CD4-positive, alpha-beta T cell treated with Interleukin-15 for 4 hours (primary cell): ENCODE results near the gene TMIGD3.

Source experiments
- DNase-seq: peaks from one replicate; pipeline ENCODE4 v3.0.0-alpha.2; 2020; ENCODE audit warnings: low spot score

TMIGD3 gene

DNA sequence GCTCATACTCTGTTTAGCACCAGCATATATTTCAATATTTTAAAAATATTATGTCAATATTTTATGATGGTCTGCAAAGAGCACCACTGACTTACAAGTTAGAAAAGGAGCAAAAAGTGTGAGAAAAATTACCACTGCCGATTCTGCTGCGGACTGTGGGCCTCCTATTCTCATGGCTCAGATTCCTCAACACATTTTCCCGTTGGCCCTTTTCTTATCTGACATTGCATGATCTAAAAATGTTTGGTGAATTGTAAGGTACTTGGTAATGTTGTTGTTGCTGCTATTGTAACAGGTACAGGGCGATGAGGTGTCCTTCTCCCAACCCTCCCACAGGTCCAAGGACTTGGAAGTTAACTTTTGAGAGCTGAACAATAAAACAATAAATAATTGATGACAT is 28.9 kb downstream of the TMIGD3 start:
- no peak for DNase-seq

DNA sequence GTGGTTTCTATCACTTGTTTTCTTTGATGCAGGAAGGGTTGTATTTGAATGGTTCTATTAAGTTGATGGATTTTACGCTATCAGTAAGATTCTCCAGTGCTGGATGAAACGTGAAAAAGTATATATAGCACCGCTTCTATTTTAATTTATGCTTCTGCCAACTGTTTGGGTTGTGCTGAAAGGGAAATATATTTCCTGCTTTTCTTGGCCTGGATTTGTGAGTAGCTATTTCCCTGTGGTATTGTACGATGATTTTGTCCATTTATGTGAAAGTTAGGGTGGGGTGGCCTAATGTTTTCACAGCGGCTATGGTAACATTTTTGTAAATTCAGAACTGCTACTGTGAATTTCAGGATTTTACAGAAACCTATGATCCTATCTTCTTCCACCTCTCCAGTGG is 29.3 kb downstream of the TMIGD3 start:
- DNase-seq, result no peak

DNA sequence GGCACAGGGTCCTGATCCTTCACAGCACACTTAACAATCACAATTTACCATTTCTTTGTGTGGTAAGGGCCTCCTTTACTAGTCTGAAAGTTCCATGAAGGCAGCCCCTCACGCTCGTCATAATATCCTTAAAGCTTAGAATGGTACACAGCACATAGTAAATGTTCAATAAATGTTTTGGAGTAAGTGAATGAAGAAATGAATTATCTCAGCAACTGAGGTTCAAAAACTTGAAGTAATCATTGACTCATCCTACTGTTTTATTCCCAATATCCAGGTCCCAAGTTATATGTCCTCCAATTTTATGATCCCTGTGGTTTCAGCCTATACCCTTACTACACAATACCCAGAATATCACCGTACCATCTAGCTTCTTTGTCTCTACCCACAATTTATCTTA is 31.9 kb downstream of the TMIGD3 start:
- DNase-seq, result no peak

DNA sequence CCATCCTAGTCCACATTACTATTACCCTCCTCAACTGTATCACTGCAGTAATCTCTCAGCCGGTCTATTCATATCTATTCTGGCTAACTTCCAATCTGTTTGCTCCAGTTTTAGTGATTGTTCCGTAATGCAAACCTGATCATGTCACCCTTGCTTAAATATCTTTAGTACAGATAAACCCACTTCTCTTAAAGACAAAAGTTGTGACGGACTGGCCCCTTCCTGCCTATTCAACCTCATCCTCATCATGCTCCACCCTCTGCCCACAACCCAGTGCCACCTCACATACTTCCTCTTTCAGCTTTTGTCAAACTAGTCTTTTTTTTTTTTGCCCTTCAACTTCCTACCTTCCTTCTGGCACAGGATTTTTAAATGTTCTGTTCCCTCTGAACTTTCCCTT is 32.4 kb downstream of the TMIGD3 start:
- DNase-seq, result peak; percentile 78

DNA sequence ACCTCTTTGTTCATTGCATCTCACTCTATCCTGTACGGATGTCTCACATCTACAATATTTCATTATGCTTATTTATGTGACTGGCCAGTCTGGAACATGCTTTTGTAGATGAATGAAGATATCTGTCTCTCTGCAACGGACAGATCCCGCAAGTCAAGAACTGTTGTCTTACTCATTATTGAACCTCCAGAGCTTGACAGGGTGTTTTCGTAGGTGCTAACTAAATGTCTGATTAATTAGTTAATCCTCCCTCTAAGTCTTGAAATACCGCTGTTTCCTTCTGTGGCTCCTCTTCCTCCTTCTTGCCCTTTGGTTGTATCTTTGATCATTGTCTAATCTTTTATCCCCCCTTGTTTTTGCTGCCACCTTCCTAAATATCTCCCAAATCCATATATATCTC is 32.8 kb downstream of the TMIGD3 start:
- no peak for DNase-seq

DNA sequence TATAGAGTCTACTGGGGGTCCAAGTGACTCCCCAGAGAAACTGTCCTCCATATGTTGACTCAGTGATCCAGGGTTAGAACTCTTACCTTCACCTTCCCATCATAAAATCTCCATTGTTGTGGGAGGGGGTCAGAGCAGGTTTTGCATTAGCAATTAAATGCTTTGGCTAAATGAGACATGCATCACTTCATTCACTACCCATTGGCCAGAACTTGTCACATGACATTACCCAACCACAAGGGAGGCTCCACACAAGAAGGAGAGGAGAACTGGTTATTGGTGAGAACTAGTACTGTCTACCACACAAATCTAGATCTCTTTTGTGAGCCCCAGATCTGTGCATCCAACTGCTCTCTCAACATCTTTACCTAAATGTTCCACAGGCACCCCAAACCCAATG is 33.9 kb downstream of the TMIGD3 start:
- DNase-seq, result no peak

DNA sequence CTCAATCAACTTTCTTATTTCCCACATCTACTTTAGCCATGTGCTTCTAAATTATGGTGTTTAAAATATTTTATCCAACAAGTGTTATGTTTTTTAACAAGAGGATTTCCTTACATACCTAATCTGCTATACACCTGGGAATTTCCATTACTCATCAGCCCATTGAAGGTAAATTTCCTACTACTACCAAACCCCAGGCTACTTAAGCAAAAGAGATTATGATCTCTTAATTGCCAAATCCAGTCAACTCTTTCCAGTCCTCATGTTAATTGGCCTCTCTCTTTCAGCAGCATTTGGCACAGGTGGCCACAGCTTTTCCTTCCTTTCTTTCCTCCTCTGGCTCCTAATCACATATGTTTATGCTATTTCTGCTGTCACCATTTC is 34.7 kb downstream of the TMIGD3 start:
- DNase-seq, result no peak

DNA sequence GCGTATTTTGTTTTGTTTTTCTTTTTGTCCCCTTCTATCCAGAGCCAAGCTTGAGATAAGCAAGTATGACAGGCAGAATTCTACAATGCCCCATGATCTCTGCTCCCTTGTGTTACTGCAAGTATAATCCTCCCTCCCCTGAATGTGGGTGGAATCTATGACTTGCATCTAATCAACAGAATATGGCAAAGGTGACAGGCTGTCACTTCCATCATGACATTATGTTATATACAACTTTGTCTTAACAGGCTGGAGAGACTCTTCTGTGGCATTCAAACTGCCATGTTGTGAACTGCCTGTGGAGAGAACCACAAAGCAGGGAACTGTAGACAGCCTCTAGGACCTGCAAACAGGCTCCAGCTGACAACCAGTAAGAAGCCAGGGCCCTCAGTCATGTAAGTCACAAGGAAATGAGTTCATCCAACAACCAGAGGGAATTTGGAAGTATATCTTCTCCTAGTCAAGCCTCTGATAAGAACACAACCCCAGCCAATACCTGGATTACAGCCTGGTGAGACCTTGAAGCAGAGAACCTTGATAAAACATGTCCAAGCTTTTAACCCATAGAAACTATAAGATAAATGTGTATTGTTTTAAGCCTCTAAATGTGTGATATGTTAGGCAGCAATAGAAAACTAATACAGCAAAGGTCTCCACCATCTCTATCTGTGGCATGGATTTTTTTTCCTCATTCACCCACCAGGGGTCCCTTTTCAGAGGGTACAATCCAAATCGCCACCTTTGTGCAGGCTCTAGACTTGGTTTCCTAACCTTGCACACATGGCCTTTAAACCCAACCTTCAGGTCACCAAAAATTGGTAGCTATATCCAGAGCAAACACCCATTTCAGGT is 35.3 kb downstream of the TMIGD3 start:
- DNase-seq, result no peak

DNA sequence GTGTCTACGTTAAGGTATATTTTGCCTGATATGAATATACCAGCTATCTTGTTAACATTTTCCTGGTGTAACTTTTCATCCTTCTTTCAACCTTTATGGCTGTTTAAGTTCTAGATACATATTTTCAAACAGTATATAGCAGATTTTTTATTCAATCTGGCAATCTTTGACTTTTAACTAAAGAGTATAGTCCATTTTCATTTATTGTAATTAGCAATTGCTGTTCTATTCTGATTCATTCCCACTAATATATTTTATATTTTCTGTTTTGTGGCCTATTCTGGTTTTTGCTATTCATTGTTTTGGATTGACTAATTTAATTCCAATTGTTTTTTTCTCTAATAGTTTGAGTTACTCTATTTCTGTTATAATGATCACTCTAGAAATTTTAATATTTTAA is 37.0 kb downstream of the TMIGD3 start:
- no peak for DNase-seq

DNA sequence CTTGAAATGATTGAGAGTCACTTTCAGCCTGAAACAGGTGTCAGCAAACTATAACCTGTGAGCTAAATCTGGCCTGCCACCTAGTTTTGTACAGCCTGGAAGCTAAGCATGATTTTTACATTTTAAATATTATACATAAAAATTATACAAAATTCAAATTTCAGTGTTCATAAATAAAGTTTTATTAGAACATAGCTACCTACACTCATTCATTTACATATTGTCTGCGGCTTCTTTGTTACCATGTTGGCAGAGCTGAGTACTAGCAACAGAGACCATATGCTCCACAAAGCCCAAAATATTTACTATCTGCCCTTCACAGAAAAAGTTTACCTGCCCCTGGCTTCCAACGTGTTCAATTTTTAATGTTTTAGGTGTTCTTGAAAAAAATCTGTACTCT is 37.7 kb downstream of the TMIGD3 start:
- DNase-seq, result no peak

DNA sequence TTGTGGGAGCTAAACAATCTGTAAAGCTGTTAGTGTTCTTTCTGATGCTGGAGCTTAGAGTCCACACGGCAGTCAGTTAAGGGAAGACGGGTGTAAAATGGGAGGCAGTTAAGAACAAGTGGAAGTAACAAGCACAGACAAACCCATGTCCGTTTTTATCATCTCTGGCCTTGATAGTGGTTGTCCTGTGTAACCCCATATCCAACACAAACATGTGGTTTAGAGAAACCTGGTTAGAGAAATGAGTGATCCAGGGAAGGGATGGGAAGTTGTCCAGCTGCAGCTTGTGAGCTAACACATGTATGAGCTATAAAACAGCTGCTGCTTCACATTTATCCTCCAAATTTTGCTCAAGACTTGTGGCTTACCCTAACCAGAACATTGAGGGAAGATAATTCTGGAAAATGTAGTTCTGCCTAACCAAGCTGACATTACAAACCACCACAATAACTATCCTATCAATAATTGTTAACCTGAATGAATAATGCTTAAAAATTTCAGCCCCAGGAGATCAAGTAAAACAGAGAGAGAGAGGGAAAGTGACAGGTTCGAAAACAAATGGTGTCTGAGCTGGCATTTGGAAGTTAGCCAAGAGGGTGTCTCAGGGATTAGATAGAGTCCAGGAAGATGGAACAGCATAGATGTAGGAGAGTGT is 40.3 kb downstream of the TMIGD3 start:
- DNase-seq, result no peak

DNA sequence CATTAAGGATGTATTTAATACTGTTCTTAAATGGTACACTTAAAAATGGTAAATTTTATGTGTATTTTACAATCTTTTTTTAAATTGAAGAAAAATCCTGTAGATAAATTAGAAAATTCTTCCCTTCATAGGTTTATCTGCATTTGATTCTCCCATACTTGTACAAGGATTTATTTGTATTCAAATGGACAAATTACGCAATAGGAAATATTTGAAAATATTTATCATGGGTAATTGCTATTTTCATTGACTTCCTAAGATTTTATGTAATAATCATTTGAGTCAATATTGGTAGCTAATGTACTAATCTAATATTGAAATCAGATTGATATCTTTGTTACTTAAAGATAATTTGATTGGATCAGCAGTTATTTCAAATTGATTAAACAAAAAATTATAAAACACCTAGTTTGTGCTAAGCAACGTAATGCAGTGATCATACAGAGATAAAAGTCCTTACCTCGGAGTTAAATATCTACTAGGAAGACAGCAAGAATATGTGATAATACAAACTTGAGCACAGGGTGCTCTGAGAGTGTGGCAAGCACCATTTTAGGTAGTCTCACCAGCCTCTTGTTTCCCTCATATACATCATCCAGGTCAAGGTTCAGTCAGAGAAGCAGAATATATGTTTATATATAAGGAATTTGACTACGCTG is 40.9 kb downstream of the TMIGD3 start:
- DNase-seq, result no peak

DNA sequence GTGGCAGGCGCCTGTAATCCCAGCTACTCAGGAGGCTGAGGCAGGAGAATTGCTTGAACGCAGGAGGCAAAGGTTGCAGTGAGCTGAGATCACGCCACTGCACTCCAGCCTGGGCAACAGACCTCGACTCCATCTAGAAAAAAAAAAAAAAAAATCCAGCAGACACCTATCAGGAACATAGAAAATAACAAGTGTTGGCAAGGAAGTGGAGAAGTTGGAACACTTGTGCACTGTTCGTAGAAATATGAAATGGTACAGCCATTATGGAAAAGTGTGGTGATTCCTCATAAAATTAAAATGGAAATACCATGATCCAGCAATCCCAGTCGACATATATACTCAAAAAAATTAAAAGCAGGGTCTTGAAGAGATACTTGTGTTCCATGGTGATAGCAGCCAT is 41.7 kb downstream of the TMIGD3 start:
- DNase-seq, result no peak

DNA sequence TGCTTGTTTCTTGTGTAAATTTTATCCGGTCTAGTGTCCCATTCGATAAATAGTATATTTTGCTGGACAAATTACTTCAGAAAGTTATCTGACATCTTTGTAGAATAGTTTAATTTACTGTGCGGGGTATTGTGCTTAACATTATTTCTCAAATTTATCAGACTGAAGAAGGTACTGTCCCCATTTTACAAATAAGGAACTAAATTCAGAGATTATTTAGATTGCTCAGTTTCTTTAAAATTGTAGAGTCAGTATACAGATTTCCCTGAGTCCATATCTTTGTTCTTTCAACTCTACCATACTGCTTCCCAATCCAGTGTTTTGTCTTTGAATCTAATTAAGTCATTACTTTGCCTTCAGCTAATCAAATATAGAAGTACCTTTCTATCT is 47.8 kb downstream of the TMIGD3 start:
- DNase-seq, result no peak

DNA sequence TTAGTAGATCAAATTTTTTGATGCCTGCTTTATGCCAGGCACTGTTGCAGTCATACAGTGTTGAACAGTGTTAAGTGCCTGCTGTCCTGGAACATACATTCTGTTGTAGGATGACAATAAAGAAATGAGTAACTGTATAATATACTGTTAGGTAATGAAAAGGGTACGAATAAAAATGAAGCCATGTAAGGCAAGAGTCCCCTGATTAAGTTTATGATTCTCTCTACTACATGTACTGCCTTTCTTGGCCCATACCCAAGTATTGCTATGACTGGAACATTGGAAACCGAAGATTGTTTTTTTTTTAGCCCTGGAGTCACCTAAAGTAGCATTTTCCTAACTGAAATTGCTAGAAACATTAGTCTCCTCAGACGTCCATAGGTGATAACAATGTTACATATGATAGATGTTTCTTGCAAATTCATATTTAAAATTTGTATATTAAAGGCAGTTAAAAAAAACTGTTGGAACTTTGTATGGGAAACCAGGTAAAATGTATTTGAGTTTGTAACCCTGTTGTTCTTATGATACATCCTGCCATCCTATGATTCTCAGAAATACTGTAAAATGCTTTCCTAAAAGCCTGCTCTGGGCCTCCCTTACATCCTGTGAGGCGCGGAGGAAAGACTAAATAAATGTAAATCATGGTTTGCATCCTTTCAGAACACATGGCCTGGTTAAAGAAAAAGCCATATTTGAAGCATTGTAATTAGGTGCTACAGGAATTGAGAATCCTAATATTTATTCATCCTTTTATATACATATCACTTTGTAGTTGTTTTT is 48.4 kb downstream of the TMIGD3 start:
- no peak for DNase-seq

DNA sequence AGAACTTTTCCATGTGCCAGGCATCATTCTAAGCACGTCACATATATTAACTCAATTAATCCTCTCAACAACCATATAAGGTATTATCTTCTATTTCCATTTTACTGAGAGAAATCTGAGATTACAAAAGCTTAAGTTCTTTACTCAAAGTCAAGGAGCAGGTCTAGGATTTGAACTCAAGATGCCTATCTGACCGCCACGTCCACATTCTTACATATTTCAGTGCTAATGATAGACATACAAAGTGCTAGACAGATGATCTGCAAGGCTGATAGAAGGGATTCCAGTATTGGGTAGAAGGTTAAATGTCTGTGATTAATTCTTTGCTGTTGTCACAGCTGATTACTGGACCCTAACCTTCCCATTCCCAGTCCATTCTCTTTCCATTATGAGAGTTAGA is 49.7 kb downstream of the TMIGD3 start:
- DNase-seq, result no peak

DNA sequence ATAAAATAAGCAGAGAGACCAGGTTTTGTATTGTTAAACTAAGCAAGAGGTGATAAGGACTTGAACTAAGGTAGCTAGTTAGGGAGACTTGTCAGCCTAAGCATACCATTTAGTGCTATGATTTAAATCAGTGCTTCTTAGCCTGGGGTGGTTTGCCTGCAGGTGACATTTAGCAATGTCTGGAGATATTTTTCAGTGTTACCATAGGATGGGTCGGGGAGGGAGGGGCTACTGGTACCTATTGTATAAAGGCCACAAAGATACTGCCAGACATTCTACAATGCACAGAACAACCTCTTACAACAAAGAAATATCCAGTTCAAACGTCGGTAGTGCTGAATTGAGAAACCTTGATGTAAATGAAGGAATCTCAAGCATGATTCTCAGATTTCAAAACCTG is 50.9 kb downstream of the TMIGD3 start:
- no peak for DNase-seq

DNA sequence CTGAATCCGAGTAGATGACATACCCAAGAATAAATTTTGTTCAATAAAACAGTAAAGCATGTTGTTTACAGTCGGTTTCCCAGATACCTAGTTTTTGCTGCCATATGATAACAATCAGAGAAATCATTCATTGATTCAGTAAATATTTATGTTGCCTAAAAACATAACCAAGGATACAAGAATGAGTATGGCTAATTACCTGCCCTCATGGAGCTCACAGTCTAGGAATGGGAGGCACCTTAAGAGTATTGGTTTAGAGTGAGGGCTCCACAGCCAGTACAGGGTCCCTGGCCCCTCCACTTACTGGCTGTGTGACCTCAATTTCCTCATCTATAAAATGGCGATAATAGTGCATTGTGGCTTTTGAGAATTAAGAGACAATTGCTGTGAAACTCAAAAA is 53.2 kb downstream of the TMIGD3 start:
- DNase-seq, result no peak

DNA sequence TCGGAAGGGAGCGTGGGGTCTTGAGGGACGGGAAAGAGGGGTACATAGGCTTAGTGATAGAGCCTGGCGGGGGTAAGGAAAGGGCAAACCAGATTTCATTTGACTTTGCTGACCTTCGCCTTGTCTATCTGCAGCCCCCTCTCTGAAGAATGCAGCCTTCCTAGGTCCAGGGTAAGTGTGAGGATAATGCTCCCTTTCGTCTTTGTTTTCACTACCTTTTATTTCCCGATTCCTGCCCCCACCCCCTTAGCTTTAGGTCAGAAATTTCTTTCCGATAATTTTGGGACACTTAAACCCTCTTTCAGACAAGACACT is 53.8 kb downstream of the TMIGD3 start:
- no peak for DNase-seq

DNA sequence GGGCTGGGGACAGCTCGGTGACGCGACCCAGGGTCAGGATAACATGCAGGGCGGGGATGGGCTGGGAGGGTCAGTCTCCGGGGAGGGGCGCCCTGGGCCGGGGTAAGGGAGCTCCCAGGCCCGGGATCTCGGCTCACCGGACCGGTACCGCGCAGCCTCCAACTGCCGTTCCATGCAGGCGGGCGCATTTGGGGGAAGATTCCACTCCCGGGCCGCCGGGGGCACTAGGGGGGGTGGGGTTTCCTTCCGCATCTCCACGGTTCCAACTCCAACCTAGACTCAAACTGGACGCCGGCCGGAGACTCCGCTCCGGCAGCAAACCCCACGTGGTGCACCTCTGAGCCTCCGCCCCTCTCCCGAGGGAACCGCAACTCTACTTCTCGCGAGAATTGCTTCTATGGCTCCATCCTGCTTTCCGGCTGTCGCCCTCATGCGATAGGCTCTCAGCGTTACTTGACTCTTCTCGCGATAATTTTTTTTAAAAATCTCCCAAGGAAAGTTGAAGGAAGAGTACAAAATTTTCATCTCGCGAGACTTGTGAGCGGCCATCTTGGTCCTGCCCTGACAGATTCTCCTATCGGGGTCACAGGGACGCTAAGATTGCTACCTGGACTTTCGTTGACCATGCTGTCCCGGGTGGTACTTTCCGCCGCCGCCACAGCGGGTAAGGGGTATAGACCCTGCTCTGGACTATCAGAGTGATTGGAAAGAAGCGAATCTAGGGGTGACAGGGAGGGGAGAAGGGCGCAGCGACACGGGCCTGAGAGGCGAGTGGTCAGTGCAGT is 54.3 kb downstream of the TMIGD3 start, which contains the start of the genes ATP5PB and WDR77:
Gene ATP5PB, plus strand, starts transcription at position 547 of the 785 bp plus-strand sequence. Its CDS starts 78 bp downstream, at position 625.
Gene WDR77, minus strand, starts transcription at position 339 of the 785 bp plus-strand sequence. Its CDS starts 87 bp downstream, at position 252.
- peak; percentile 97 for DNase-seq

DNA sequence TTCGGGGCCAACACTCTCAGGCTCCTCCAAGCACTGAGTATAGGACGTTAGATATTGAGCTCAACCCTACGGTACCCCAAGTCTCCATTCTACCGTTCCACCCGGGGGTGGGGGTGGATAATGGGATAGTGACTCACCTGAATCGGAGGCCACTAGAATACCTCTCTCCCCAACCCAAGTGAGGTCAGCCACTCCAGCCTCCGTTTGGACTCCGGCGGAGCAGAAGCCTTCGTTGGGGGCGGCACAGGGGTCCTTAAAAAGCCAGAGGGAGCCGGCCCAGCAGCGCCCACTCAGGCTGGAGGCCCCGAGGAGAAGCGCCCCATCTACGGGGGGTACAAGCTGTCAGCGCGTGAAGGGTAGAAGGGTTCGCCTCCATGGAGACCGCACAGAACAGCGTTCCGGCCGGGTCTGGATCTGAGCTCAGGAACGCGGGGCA is 54.9 kb downstream of the TMIGD3 start:
- DNase-seq, result no peak
